ENCODE data around the gene OSBPL9. TPM values are rescaled to one million over a fixed set of nuclear protein-coding genes. Genes with fewer than 3 reads are reported as not detected.

Gene OSBPL9
- total RNA-seq, 1 experiment from 2014 or later: 188 TPM

- Histone ChIP-seq H3K79me2 (ENCODE audit: low read depth) (peaks cover 92% of the 10 kb centered on the region), H3K4me3 (peak overlapping the region; percentile 33; the same call in 1 of the 2 replicates), H3K4me2 (peak overlapping the region; percentile 71), H3K27ac (peak overlapping the region; percentile 96), H3K36me3 (ENCODE audit: low read depth) (peaks cover 15% of the 10 kb centered on the region), H3K4me1 (replicated peaks; ENCODE audit: insufficient read depth) (peaks cover 68% of the 10 kb centered on the region), H2AFZ (no peak overlapping the region), H3F3A (ENCODE audit: insufficient read depth, low read depth) (peaks cover 28% of the 10 kb centered on the region; the same call in 1 of the 2 replicates), H3K27me3 (ENCODE audit: insufficient read depth, low read depth) (no peaks in the 10 kb centered on the region), H4K20me1 (ENCODE audit: insufficient read depth) (no peaks in the 10 kb centered on the region), H3K9me3 (ENCODE audit: insufficient read depth, low read depth) (peaks cover 4% of the 10 kb centered on the region; the same call in 1 of the 2 replicates), H3K9me2 (ENCODE audit: insufficient read depth) (no peaks in the 10 kb centered on the region)
- peak in 1 of 2 experiments; percentile 54 for DNase-seq
- intact Hi-C loops (cut with micrococcal nuclease; ENCODE audit: unreplicated experiment): loop anchor here (5.0 kb wide), 3 partner anchors 41 to 146 kb away; no protein-coding TSS in a partner anchor
- CTCF ChIA-PET: no interaction called here
- POLR2A ChIA-PET (ENCODE audit: unreplicated experiment): interaction anchor here (0.6 kb wide), 2 partner anchors 8 to 263 kb away, joined by 5 to 7 read pairs; no protein-coding TSS in a partner anchor
- no TSS peak for BruUV-seq (replicated peaks)
- TF ChIP-seq EZH2 (IDR thresholded peaks at IDR 0.05; ENCODE audit: low read depth): no peak
- no peak for TF ChIP-seq CTCF (conservative IDR thresholded peaks at IDR 0.05)
Observed at GRCh38 chr1:51621161-51621560, 4.3 kb downstream of the OSBPL9 start.

DNA sequence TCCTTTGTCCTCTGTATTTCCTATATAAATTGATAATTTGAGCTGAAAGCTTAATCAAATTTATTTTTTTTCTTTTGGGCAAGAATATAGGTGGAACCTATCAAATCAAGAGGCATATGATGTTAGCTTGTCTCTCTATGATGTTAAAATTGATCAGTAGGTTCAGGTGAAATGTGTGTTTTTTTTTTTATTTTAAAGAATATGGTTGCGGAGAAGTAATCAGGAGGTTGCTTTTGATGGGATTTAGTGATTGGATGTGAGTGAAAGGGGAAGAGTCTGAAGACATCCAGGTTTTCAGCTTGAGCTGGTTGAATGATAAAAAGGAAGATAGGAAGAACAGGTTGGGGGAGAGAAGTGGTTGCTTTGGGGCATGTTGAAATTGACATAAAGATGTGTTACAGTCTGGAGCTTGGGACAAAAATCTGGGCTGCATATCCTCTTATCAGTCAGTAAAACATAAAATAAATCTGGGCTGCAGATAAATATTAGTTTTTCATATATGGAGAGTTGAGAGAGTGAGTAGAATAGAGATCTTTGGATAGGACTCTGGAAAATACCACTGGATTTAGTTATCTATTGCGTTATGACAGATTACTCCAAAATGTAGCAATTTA is 5.1 kb downstream of the OSBPL9 start:
- BruUV-seq (replicated peaks): TSS peak; percentile 92
- Histone ChIP-seq H3K36me3 (ENCODE audit: low read depth) (peaks cover 15% of the 10 kb centered on the region), H3K4me1 (replicated peaks; ENCODE audit: insufficient read depth) (peaks cover 63% of the 10 kb centered on the region), H3K9me2 (ENCODE audit: insufficient read depth) (no peaks in the 10 kb centered on the region), H3F3A (ENCODE audit: insufficient read depth, low read depth) (peaks cover 28% of the 10 kb centered on the region; the same call in 1 of the 2 replicates), H3K4me2 (peak overlapping the region; percentile 71), H3K79me2 (ENCODE audit: low read depth) (peaks cover 100% of the 10 kb centered on the region), H2AFZ (no peak overlapping the region), H3K27me3 (ENCODE audit: insufficient read depth, low read depth) (no peaks in the 10 kb centered on the region), H3K4me3 (peak overlapping the region; percentile 33; the same call in 1 of the 2 replicates), H3K27ac (peak overlapping the region; percentile 96), H3K9me3 (ENCODE audit: insufficient read depth, low read depth) (peaks cover 4% of the 10 kb centered on the region; the same call in 1 of the 2 replicates), H4K20me1 (ENCODE audit: insufficient read depth) (no peaks in the 10 kb centered on the region)
- CTCF ChIA-PET: interaction anchor here (0.6 kb wide), 2 partner anchors 11 to 384 kb away, joined by 3 to 9 read pairs; no protein-coding TSS in a partner anchor
- intact Hi-C loops (cut with micrococcal nuclease; ENCODE audit: unreplicated experiment): loop anchor here (1.0 to 5.0 kb wide), 6 partner anchors 27 to 145 kb away; no protein-coding TSS in a partner anchor
- no peak for DNase-seq
- TF ChIP-seq CTCF (conservative IDR thresholded peaks at IDR 0.05) (no peak), EZH2 (IDR thresholded peaks at IDR 0.05; ENCODE audit: low read depth) (no peak)
- POLR2A ChIA-PET (ENCODE audit: unreplicated experiment): interaction anchor here (0.6 kb wide), 3 partner anchors 9 to 262 kb away, joined by 5 to 7 read pairs (median 6); no protein-coding TSS in a partner anchor

DNA sequence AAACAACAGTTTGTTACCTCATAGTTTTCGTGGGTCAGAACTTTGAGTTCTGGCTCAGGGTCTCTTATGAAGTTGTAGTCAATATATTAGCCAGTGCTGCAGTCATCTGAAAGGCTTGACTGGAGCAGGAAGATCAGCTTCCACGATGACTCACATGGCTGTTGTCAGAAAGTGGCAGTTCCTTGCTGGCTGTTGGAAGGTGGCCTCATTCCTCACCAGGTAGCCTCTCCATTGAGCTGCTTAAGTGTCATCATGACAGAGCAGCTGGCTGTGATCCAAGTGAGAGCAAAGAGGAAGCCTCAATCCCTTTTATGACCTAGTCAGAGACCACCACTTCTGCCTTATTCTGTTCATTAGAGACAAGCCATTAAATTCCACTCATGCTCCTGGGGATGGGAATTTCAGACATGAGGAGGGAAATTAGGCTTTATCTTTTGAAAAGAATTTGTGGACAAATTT is 5.6 kb downstream of the OSBPL9 start:
- no peak overlapping the region for H2AFZ ChIP-seq
- peaks cover 4% of the 10 kb centered on the region; the same call in 1 of the 2 replicates for H3K9me3 ChIP-seq (ENCODE audit: insufficient read depth, low read depth)
- peaks cover 100% of the 10 kb centered on the region for H3K79me2 ChIP-seq (ENCODE audit: low read depth)
- H3K9me2 ChIP-seq (ENCODE audit: insufficient read depth): no peaks in the 10 kb centered on the region
- peak overlapping the region; percentile 96 for H3K27ac ChIP-seq
- no peaks in the 10 kb centered on the region for H4K20me1 ChIP-seq (ENCODE audit: insufficient read depth)
- ChIA-PET CTCF (interaction anchor here (0.5 to 0.6 kb wide), 3 partner anchors 12 to 384 kb away, joined by 3 to 9 read pairs (median 3); no protein-coding TSS in a partner anchor), POLR2A (ENCODE audit: unreplicated experiment) (interaction anchor here (0.6 to 0.7 kb wide), 5 partner anchors 26 to 131 kb away, joined by 3 to 6 read pairs (median 4); no protein-coding TSS in a partner anchor)
- intact Hi-C loops (cut with micrococcal nuclease; ENCODE audit: unreplicated experiment): loop anchor here (1.0 to 5.0 kb wide), 6 partner anchors 26 to 145 kb away; no protein-coding TSS in a partner anchor
- peak overlapping the region; percentile 71 for H3K4me2 ChIP-seq
- DNase-seq: peak; percentile 87 to 98
- BruUV-seq (replicated peaks): no TSS peak
- H3K27me3 ChIP-seq (ENCODE audit: insufficient read depth, low read depth): no peaks in the 10 kb centered on the region
- peaks cover 15% of the 10 kb centered on the region for H3K36me3 ChIP-seq (ENCODE audit: low read depth)
- TF ChIP-seq CTCF (conservative IDR thresholded peaks at IDR 0.05): no peak
- TF ChIP-seq EZH2 (IDR thresholded peaks at IDR 0.05; ENCODE audit: low read depth): no peak
- H3F3A ChIP-seq (ENCODE audit: insufficient read depth, low read depth): peaks cover 28% of the 10 kb centered on the region; the same call in 1 of the 2 replicates
- H3K4me1 ChIP-seq (replicated peaks; ENCODE audit: insufficient read depth): peaks cover 63% of the 10 kb centered on the region
- peak overlapping the region; percentile 33; the same call in 1 of the 2 replicates for H3K4me3 ChIP-seq
